Mucosa of rectum (tissue), 2 donors: ENCODE measurements around the gene CYP3A7.
"Not testable (repeated sequence)": the region's sequence is repeated elsewhere in the genome, so short reads cannot be mapped to it uniquely, and the experiment has no call there.

Experiments used
- H3K27ac ChIP-seq, 2 donors: one replicate each; pipeline ENCODE4 v1.7.0; 2013; ENCODE audit warnings: inconsistent platforms in 2 of 2, low read depth in 2 of 2, low read length in 2 of 2
- H3K27me3 ChIP-seq, 2 donors: one replicate each; pipeline ENCODE4 v1.7.0; 2013; ENCODE audit warnings: low read length in 2 of 2; ENCODE audit not compliant: control insufficient read depth in 2 of 2, insufficient read depth in 2 of 2
- H3K36me3 ChIP-seq, 2 donors: one replicate each; pipeline ENCODE4 v1.7.0; 2013; ENCODE audit warnings: low read length in 2 of 2; ENCODE audit not compliant: control insufficient read depth in 2 of 2, insufficient read depth in 2 of 2
- H3K4me1 ChIP-seq, 2 donors: one replicate each; pipeline ENCODE4 v1.7.0; 2013; ENCODE audit warnings: low read length in 2 of 2, mild to moderate bottlenecking in 1 of 2; ENCODE audit not compliant: control insufficient read depth in 2 of 2, insufficient read depth in 2 of 2
- H3K4me3 ChIP-seq, 2 donors: one replicate each; pipeline ENCODE4 v1.7.0; 2013; ENCODE audit warnings: low read length in 2 of 2
- H3K9ac ChIP-seq, 2 donors: one replicate each; pipeline ENCODE4 v1.7.0; 2013; ENCODE audit warnings: low read length in 2 of 2, low read depth in 1 of 2, mild to moderate bottlenecking in 1 of 2
- H3K9me3 ChIP-seq, 2 donors: one replicate each; pipeline ENCODE4 v1.7.0; 2013; ENCODE audit warnings: low read length in 2 of 2; ENCODE audit not compliant: control insufficient read depth in 2 of 2
- donor health status: healthy.
- donor health status: Normal muscosa, but diverticular disease.

Gene CYP3A7

DNA sequence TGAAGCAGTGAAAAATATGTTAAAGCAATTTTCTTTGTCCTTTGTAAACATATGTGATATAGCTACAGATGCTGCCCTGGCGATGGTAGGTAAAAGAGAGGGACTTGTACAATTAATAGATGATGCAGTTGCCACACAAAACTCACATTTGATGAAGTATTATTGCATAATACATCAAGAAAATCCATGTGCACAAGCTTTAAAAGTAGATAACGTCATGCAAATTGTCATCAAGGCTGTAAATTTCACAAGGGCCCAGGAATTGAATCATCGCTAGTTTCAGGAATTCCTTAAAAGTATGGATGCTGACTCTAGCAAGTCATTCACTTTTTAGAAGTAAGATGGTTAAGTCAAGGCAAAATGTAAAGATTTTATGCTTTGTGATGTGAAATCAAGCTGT is 65.2 kb downstream of the CYP3A7 start:
- Histone ChIP-seq H3K36me3 (peaks cover 75 to 80% of the 10 kb centered on the region in 2 donors), H3K4me3 (no peak overlapping the region), H3K4me1 (no peaks in the 10 kb centered on the region), H3K27me3 (no peaks in the 10 kb centered on the region), H3K27ac (no peak overlapping the region), H3K9me3 (no peaks in the 10 kb centered on the region), H3K9ac (no peak overlapping the region)

DNA sequence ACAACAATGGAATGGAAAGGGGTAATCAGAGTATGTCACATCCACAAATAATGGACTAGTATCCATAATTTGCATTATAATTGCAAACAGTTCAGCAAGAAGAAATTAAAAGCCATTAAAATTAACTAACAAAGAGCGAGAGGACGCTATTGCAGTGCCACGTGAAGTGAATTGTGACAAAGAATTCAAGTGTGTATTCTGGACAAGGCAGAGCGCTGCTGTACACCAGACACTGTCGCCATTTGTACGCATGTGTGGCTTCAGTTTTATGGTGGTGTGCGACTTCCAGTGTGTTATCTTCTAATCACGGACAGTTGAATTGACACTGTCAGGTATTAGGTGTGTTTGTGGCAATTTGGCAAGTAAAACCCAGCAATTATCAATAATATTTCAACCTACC is 66.5 kb downstream of the CYP3A7 start:
- no peak overlapping the region for H3K9ac ChIP-seq
- no peak overlapping the region for H3K4me3 ChIP-seq
- H3K4me1 ChIP-seq: no peaks in the 10 kb centered on the region
- H3K27me3 ChIP-seq: no peaks in the 10 kb centered on the region
- H3K9me3 ChIP-seq: no peaks in the 10 kb centered on the region
- H3K36me3 ChIP-seq: peaks cover 65 to 79% of the 10 kb centered on the region in 2 donors
- no peak overlapping the region for H3K27ac ChIP-seq

DNA sequence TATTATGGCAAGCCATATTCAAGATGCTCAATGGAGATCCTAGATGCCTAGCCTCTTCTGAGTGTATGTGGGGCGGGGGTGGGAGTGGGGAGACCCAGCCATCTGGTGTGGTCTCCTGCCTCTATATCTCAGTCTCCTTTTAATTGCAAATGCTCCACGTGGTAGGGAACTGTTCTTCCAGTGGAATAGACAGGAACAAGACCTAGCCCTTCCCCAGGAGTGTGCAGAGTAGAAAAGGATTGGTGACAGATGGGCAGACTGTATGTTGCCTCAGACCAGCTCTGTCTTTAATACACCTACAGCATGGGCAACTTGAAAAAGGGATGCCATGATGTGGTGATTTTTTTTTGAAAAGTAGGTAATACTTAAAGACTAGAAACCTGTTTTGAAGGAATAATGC is 67.8 kb downstream of the CYP3A7 start:
- no peaks in the 10 kb centered on the region for H3K4me1 ChIP-seq
- no peaks in the 10 kb centered on the region for H3K27me3 ChIP-seq
- no peak overlapping the region for H3K9ac ChIP-seq
- no peaks in the 10 kb centered on the region for H3K9me3 ChIP-seq
- H3K27ac ChIP-seq: no peak overlapping the region
- peaks cover 64 to 82% of the 10 kb centered on the region in 2 donors for H3K36me3 ChIP-seq
- no peak overlapping the region for H3K4me3 ChIP-seq

DNA sequence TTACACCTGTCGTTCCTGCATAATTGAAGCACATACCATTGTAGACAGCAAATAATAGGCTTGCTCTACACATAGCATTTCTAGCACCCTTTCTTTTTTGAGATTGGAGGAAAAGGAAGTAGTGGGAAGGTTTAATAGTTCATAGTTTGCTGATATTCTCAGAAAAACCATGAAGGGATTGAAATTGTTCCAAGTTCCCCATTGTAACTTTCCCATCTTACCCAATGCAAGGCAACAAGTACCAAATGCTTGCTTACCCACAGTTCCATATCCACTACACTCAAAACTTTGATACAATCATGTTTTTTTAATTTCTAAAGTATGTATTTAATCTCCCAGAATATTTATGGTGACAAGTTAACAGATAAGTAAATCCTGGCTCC is 69.0 kb downstream of the CYP3A7 start:
- no peaks in the 10 kb centered on the region for H3K4me1 ChIP-seq
- H3K9ac ChIP-seq: no peak overlapping the region
- no peaks in the 10 kb centered on the region for H3K9me3 ChIP-seq
- no peaks in the 10 kb centered on the region for H3K27me3 ChIP-seq
- no peak overlapping the region for H3K4me3 ChIP-seq
- peaks cover 61 to 79% of the 10 kb centered on the region in 2 donors for H3K36me3 ChIP-seq
- H3K27ac ChIP-seq: no peak overlapping the region

DNA sequence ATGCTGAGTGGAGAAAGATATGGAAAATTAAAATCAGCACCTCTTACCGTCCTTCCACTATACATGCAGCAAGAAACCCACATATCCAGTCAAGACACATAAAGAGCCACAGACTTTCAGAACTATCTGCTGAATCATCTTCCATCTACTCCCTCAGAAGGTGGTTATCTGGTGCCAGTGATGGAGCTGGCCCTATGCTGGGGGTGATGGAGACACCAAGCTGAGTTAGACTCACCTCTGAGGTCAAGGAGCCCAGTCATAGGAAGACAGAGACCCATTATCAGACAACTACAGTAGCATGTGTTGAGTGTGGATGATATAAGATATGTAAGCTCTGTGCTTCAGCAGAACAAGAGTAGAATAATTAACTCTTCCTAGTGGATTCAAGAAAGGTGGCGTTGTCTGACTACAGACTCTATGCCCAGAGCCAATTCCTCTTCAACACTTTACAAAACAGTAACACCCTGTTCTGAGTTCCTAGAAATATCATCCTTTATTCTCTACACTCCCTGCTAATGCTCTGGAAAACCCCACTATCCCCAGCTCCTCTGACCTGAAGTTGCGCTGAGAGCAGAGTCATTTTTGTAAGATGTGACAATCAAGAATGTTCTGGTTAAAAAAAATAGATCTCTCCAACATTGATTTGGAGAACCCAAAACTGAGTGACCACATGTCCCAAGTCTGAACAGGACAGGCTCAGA is 69.5 kb downstream of the CYP3A7 start:
- Histone ChIP-seq H3K9ac (no peak overlapping the region), H3K36me3 (peaks cover 62 to 84% of the 10 kb centered on the region in 2 donors), H3K4me1 (no peaks in the 10 kb centered on the region), H3K9me3 (no peaks in the 10 kb centered on the region), H3K27ac (no peak overlapping the region), H3K27me3 (no peaks in the 10 kb centered on the region), H3K4me3 (no peak overlapping the region)

DNA sequence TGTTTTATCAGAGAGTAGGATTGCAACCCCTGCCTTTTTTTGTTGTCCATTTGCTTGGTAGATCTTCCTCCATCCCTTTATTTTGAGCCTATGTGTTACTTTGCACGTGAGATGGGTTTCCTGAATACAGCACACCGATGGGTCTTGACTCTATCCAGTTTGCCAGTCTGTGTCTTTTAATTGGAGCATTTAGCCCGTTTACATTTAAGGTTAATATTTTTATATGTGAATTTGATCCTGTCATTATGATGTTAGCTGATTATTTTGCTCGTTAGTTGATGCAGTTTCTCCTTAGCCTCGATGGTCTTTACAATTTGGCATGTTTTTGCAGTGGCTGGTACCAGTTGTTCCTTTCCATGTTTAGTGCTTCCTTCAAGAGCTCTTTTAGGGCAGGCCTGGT is 77.1 kb downstream of the CYP3A7 start:
- H3K4me1 ChIP-seq, H3K27ac ChIP-seq, H3K9me3 ChIP-seq, H3K9ac ChIP-seq, H3K4me3 ChIP-seq, H3K27me3 ChIP-seq: not testable (repeated sequence)
- peaks cover 24 to 25% of the 10 kb centered on the region in 2 donors for H3K36me3 ChIP-seq
